PC-9 (cell line): ENCODE measurements around the gene ATP6V1E1. TPM values are rescaled to one million over a fixed set of nuclear protein-coding genes. Genes with fewer than 3 reads are reported as not detected.

Source experiments
- BruUV-seq: library from RNA; stranded (reverse); fragments of 400-500 nt; replicated peaks from 2 replicates; lab custom pipeline; 2021; lab: Mats Ljungman, UMichigan
- CTCF ChIA-PET: fragments of 300-600 bp; sonication (Branson Sonifier 250); formaldehyde crosslinking; loops from one replicate; lab custom pipeline; 2022; ENCODE audit warnings: antibody characterized with exemption; lab: Charles Lee
- POLR2A ChIA-PET: fragments of 300-600 bp; sonication (Branson Sonifier 250); formaldehyde crosslinking; loops from one replicate; lab custom pipeline; 2022; ENCODE audit warnings: antibody characterized with exemption; ENCODE audit not compliant: unreplicated experiment; lab: Charles Lee
- DNase-seq, 2 experiments: peaks; one replicate each; pipeline versions ENCODE4 v3.0.0 to v3.0.0-alpha.2; 2015 to 2022; ENCODE audit warnings: mixed read lengths in 1 of 2
- H2AFZ ChIP-seq: fragments of 200-600 bp; sonication (generic); 2 replicates; pipeline ENCODE4 v1.8.1; 2017; ENCODE audit warnings: antibody characterized with exemption
- H3F3A ChIP-seq: fragments of 200-600 bp; sonication (generic); 2 replicates; pipeline ENCODE4 v1.8.1; 2017; ENCODE audit warnings: antibody characterized with exemption, mild to moderate bottlenecking, low read depth; ENCODE audit not compliant: insufficient read depth
- H3K27ac ChIP-seq: fragments of 200-600 bp; sonication (generic); 2 replicates; pipeline ENCODE4 v1.6.1; 2016; ENCODE audit warnings: mixed run types
- H3K27me3 ChIP-seq: fragments of 200-600 bp; sonication (generic); 2 replicates; pipeline ENCODE4 v1.6.1; 2016; ENCODE audit warnings: low read depth, mixed run types; ENCODE audit not compliant: insufficient read depth
- H3K36me3 ChIP-seq: fragments of 200-600 bp; sonication (generic); 2 replicates; pipeline ENCODE4 v1.6.1; 2016; ENCODE audit warnings: low read depth, mixed run types
- H3K4me1 ChIP-seq: fragments of 200-600 bp; sonication (generic); replicated peaks from 2 replicates; pipeline ENCODE4 v1.6.1; 2016; ENCODE audit warnings: mixed run types; ENCODE audit not compliant: insufficient read depth
- H3K4me2 ChIP-seq: fragments of 200-600 bp; sonication (generic); 2 replicates; pipeline ENCODE4 v1.6.1; 2017; ENCODE audit warnings: mixed run types
- H3K4me3 ChIP-seq: fragments of 200-600 bp; sonication (generic); 2 replicates; pipeline ENCODE4 v1.6.1; 2016; ENCODE audit warnings: mixed run types
- H3K79me2 ChIP-seq: fragments of 200-600 bp; sonication (generic); 2 replicates; pipeline ENCODE4 v1.6.1; 2017; ENCODE audit warnings: low read depth, mixed run types
- H3K9me2 ChIP-seq: fragments of 200-600 bp; sonication (generic); 2 replicates; pipeline ENCODE4 v1.8.1; 2017; ENCODE audit warnings: mild to moderate bottlenecking; ENCODE audit not compliant: insufficient read depth
- H3K9me3 ChIP-seq: fragments of 200-600 bp; sonication (generic); 2 replicates; pipeline ENCODE4 v1.8.1; 2016; ENCODE audit warnings: low read depth; ENCODE audit not compliant: insufficient read depth
- H4K20me1 ChIP-seq: fragments of 200-600 bp; sonication (generic); 2 replicates; pipeline ENCODE4 v1.8.1; 2017; ENCODE audit not compliant: insufficient read depth
- EZH2 ChIP-seq: fragments of 200-600 bp; sonication (generic); IDR thresholded peaks from 2 replicates; pipeline ENCODE4 v1.8.0; 2017; ENCODE audit warnings: antibody characterized with exemption, low read depth
- intact Hi-C: fragments of 100-400 bp; cut with micrococcal nuclease; formaldehyde crosslinking; loops from one replicate; pipeline ENCODE4 v1.10.0; 2022; ENCODE audit not compliant: unreplicated experiment
- total RNA-seq: library from RNA; stranded (reverse); gene quantifications from 2 replicates; pipeline ENCODE4 v1.2.3, GENCODE V29; 2021
- TF ChIP-seq, protein P1 (sequence below): fragments of 200-600 bp; sonication (generic); conservative IDR thresholded peaks from 2 replicates; pipeline ENCODE4 v1.6.1; 2017; ENCODE audit warnings: mixed run types, antibody characterized with exemption, mild to moderate bottlenecking, moderate library complexity

Gene ATP6V1E1
- total RNA-seq, 1 experiment from 2014 or later = 58.0 TPM

DNA sequence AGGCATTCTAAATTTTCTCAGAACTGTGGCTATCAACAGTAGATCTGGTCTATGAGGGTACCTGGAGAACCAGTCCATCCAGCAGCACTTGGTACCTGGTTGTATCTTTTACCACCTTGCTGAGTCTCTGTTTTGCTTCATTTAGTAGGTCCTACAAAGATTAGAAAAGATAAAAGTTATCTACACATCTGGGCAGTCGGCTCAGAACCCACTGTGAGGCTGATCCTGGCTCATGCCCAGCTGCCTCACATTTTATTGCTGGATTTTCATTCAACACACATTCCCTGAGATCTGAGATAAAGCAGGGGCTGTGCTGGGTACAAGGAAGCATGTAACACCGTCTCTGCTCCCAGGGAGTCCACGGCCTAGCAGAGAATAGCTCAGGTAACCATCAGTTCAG, 27.5 kb downstream of the ATP6V1E1 start:
- Histone ChIP-seq H3K27ac (no peak overlapping the region), H3F3A (no peaks in the 10 kb centered on the region), H3K79me2 (no peaks in the 10 kb centered on the region), H3K36me3 (no peaks in the 10 kb centered on the region), H4K20me1 (no peaks in the 10 kb centered on the region), H3K27me3 (no peaks in the 10 kb centered on the region), H3K4me1 (no peaks in the 10 kb centered on the region), H3K9me2 (no peaks in the 10 kb centered on the region), H2AFZ (no peak overlapping the region), H3K4me2 (no peak overlapping the region), H3K9me3 (no peaks in the 10 kb centered on the region), H3K4me3 (no peak overlapping the region)
- intact Hi-C loops = no loop called here
- no TSS peak for BruUV-seq
- TF ChIP-seq EZH2 = no peak
- TF ChIP-seq, protein P1, sequence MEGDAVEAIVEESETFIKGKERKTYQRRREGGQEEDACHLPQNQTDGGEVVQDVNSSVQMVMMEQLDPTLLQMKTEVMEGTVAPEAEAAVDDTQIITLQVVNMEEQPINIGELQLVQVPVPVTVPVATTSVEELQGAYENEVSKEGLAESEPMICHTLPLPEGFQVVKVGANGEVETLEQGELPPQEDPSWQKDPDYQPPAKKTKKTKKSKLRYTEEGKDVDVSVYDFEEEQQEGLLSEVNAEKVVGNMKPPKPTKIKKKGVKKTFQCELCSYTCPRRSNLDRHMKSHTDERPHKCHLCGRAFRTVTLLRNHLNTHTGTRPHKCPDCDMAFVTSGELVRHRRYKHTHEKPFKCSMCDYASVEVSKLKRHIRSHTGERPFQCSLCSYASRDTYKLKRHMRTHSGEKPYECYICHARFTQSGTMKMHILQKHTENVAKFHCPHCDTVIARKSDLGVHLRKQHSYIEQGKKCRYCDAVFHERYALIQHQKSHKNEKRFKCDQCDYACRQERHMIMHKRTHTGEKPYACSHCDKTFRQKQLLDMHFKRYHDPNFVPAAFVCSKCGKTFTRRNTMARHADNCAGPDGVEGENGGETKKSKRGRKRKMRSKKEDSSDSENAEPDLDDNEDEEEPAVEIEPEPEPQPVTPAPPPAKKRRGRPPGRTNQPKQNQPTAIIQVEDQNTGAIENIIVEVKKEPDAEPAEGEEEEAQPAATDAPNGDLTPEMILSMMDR = no peak
- no peak for DNase-seq
- POLR2A ChIA-PET = interaction anchor here (0.7 kb wide), 1 partner anchor 43 kb away, joined by 8 read pairs; no protein-coding TSS in a partner anchor
- CTCF ChIA-PET = no interaction called here

- H3K9me3 ChIP-seq = no peaks in the 10 kb centered on the region
- H3K27ac ChIP-seq = no peak overlapping the region
- CTCF ChIA-PET = no interaction called here
- no peaks in the 10 kb centered on the region for H3K9me2 ChIP-seq
- H3K4me2 ChIP-seq = no peak overlapping the region
- TF ChIP-seq, protein P1 = no peak
- TF ChIP-seq EZH2 = no peak
- H3F3A ChIP-seq = no peaks in the 10 kb centered on the region
- H3K4me1 ChIP-seq = no peaks in the 10 kb centered on the region
- no peaks in the 10 kb centered on the region for H3K36me3 ChIP-seq
- H2AFZ ChIP-seq = no peak overlapping the region
- H3K79me2 ChIP-seq = no peaks in the 10 kb centered on the region
- POLR2A ChIA-PET = no interaction called here
- DNase-seq = no peak
- no peaks in the 10 kb centered on the region for H4K20me1 ChIP-seq
- no peaks in the 10 kb centered on the region for H3K27me3 ChIP-seq
- intact Hi-C loops = no loop called here
- H3K4me3 ChIP-seq = no peak overlapping the region
- no TSS peak for BruUV-seq
These were observed 30.2 kb downstream of the ATP6V1E1 start for GRCh38 chr22:17598318-17598717.

DNA sequence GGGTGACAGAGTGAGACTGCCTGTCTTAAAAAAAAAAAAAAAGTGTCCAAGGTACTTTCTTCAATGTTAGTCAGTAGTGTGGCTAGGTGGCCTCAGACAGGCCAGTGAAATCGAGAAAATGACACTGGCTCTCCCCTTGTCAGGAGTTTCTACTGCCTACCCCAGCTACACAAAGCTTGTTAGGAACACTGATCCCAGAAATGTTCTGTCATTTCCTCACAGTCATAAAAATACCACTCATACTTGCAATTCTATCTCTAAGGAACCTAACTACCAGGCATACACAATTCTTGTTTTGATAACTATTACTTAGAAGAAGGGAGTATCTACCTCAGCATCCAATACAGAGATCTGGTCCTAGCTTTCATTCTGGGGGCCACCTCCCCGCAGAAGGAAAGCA, 31.3 kb downstream of the ATP6V1E1 start:
- no peak for DNase-seq
- BruUV-seq = no TSS peak
- no peaks in the 10 kb centered on the region for H3F3A ChIP-seq
- H3K27me3 ChIP-seq = no peaks in the 10 kb centered on the region
- no peaks in the 10 kb centered on the region for H3K36me3 ChIP-seq
- ChIA-PET CTCF (no interaction called here), POLR2A (no interaction called here)
- no peaks in the 10 kb centered on the region for H3K9me3 ChIP-seq
- H2AFZ ChIP-seq = no peak overlapping the region
- H3K9me2 ChIP-seq = no peaks in the 10 kb centered on the region
- no peak overlapping the region for H3K4me2 ChIP-seq
- H3K4me3 ChIP-seq = no peak overlapping the region
- no peak overlapping the region for H3K27ac ChIP-seq
- H3K4me1 ChIP-seq = no peaks in the 10 kb centered on the region
- H4K20me1 ChIP-seq = no peaks in the 10 kb centered on the region
- TF ChIP-seq EZH2 = no peak
- TF ChIP-seq, protein P1 = no peak
- H3K79me2 ChIP-seq = no peaks in the 10 kb centered on the region
- intact Hi-C loops = no loop called here
